ENCODE results near the gene CCDC13.

CCDC13 gene

GRCh38 chr3:42732196-42732828 is 40.7 kb downstream of the CCDC13 start:
- no peak for DNase-seq

DNA sequence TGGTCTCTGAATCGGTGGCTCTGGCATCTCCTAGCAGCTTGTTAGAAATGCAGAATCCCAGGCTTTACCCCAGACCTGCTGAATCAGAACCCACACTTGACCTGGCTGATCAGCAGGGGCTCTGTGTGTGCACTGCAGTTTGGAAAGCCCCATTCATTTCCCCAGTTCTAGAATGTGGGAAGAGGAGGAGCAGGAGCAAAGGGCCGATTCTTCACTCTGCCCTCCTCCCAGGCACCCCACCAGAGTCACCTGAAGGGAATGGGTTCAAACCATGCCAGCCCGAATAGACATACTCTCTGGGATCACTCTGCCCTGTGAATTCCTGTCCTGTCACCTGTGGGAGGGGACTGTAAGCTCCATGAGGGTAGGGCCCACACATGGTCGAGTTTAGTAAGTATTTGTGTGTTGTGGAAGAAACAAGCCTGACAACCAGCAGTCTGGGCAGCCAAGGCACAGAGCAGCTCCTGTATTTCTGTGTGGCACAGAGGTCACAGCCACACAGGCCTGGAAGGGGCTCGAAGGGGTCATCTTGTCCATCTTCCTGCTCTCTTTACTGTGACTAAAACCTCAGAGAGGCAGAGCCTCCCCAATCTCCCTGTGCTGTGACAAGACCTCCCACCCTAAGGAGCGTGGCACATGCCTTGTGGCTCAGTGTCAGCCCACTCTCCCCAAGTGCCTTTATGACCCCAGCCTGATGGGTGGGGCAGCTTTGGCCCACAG is 41.4 kb downstream of the CCDC13 start:
- no peak for DNase-seq

DNA sequence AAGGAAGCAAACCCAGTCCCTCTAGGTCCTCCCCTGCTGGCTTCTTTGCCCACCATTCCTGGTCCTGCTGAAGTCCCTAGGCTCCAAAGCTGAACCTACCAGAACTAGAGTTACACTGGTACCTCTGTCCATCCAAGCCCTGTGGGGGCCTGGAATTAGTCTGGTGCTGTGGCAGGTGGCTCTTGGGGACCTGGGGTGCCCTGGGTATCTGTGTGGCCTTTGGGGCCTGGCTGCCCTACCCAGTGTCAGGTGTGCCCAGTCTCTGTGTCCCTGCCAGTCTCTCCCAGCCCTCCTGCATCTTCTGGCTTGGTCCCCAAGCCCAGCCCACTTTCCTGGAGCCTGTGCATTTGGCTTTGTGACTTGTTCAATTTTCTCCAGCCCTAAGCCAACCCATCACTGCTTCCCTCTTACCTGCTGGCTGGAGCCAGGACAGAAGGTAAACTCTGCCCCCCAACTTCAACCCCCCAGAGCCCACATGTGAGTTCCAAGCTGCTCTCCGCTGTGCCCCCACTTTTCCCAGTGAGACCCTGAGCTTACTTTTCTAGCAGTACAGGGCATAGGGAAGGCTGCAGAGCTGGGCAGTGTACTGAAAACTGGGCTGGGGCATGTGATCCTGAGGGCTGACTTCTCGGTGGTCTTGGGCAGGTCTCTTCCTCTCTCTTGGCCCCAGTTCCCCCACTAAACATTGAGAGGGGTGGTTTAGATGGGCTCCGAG is 42.2 kb downstream of the CCDC13 start:
- no peak for DNase-seq

GRCh38 chr3:42730294-42730693 is 42.8 kb downstream of the CCDC13 start:
- DNase-seq, result no peak

- no peak for DNase-seq
Observed at GRCh38 chr3:42729404-42730145, 43.5 kb downstream of the CCDC13 start.

DNA sequence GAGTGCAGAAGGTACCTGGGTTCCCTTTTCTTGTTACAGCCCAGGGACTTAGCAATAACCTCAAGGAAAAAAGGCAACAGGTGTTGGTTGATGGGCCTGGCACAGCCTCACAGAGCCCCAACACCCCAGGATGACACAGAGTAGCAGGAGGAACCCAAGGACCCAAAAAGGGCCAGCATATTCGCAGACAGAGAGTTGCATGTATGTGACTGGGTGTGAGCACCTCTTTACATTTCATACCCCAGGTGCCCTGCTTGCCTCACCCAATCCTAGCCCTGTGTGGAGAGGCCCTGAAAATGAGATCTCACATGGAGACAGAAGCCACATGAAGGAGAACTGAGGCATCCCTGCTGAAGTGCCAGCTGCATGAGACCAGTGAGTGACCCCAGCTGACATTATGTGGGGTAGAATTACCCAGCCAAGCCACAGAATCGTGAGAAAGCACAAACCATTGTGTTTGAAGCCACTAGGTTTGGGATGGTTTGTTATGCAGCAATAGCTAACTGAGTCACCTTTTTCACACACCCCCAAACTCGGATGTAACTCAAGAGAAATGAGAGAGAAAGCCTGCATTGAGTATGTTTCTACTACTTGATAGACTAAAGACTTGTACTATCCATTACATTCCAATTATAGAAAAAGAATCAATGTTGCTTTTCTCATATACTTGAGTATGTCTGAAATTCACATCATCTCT is 44.2 kb downstream of the CCDC13 start:
- no peak for DNase-seq

GRCh38 chr3:42728056-42728455 is 45.0 kb downstream of the CCDC13 start:
- no peak for DNase-seq

GRCh38 chr3:42725454-42725853 is 47.6 kb downstream of the CCDC13 start:
- no peak for DNase-seq

DNA sequence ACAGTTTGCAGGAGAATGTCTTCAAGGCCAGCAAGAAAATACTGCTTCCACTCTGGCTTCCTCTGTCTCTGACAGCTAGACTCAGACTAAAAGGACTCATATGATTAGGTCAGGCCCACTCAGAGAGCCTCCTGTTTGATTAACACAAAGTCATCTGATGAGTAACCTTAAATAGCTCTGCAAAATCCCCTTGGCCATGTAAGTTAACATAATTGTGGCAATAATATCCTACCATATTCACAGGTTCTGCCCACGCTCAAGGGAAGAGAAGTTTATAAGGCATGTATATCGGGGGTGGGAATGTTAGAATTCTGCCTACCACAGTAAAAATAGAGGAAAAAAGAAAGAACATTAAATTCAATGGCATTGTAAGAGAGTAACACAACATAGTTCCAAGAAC is 49.8 kb downstream of the CCDC13 start:
- no peak for DNase-seq
